Measurements from ENCODE around the gene HP. TPM values are rescaled to one million over a fixed set of nuclear protein-coding genes. Genes with fewer than 3 reads are reported as not detected.

Gene HP
- total RNA-seq, 1 donor: not detected

- no peak for TF ChIP-seq CTCF (IDR thresholded peaks at IDR 0.05; ENCODE audit: insufficient read depth, low read depth, low read length)
- H3K4me3 ChIP-seq (ENCODE audit: low read depth, low read length): no peak overlapping the region
- no peak for DNase-seq (ENCODE audit: low read depth)
These were observed 28.7 kb upstream of the HP start for GRCh38 chr16:72025404-72026114.

- TF ChIP-seq CTCF (IDR thresholded peaks at IDR 0.05; ENCODE audit: insufficient read depth, low read depth, low read length): no peak
- H3K4me3 ChIP-seq (ENCODE audit: low read depth, low read length): no peak overlapping the region
- no peak for DNase-seq (ENCODE audit: low read depth)
These were observed 26.5 kb upstream of the HP start for GRCh38 chr16:72027669-72028378.

- DNase-seq (ENCODE audit: low read depth): no peak
- no peak for TF ChIP-seq CTCF (IDR thresholded peaks at IDR 0.05; ENCODE audit: insufficient read depth, low read depth, low read length)
These were observed 24.6 kb upstream of the HP start for GRCh38 chr16:72029567-72030271.

GRCh38 chr16:72033437-72033836 is 20.9 kb upstream of the HP start:
- no peak for DNase-seq (ENCODE audit: low read depth)
- no peak overlapping the region for H3K4me3 ChIP-seq (ENCODE audit: low read depth, low read length)
- TF ChIP-seq CTCF (IDR thresholded peaks at IDR 0.05; ENCODE audit: insufficient read depth, low read depth, low read length): no peak

More at GRCh38 chr16:72029567-72030271, 24.6 kb upstream of the HP start:
- H3K4me3 ChIP-seq (ENCODE audit: low read depth, low read length): no peak overlapping the region

GRCh38 chr16:72036098-72036497 is 18.2 kb upstream of the HP start:
- H3K4me3 ChIP-seq (ENCODE audit: low read depth, low read length): no peak overlapping the region
- no peak for TF ChIP-seq CTCF (IDR thresholded peaks at IDR 0.05; ENCODE audit: insufficient read depth, low read depth, low read length)
- no peak for DNase-seq (ENCODE audit: low read depth)

GRCh38 chr16:72042157-72042660 is 12.1 kb upstream of the HP start:
- no peak for TF ChIP-seq CTCF (IDR thresholded peaks at IDR 0.05; ENCODE audit: insufficient read depth, low read depth, low read length)
- no peak overlapping the region for H3K4me3 ChIP-seq (ENCODE audit: low read depth, low read length)
- DNase-seq (ENCODE audit: low read depth): no peak
